ENCODE results near the gene TSPAN10.
"Not testable (repeated sequence)": the region's sequence is repeated elsewhere in the genome, so short reads cannot be mapped to it uniquely, and the experiment has no call there.

Gene TSPAN10

GRCh38 chr17:81608605-81609004 lies 28.4 kb upstream of the TSPAN10 start:
- H3K4me3 ChIP-seq (ENCODE audit: low read depth, low read length) = no peak overlapping the region
- no peaks in the 10 kb centered on the region for H3K4me1 ChIP-seq (ENCODE audit: control insufficient read depth, insufficient read depth, low read length)
- H3K9me3 ChIP-seq (ENCODE audit: control insufficient read depth, insufficient read depth, low read length) = no peaks in the 10 kb centered on the region
- no peak overlapping the region for H3K27ac ChIP-seq (ENCODE audit: low read depth, low read length)
- H3K9ac ChIP-seq (ENCODE audit: low read depth, low read length) = no peak overlapping the region
- H3K36me3 ChIP-seq (ENCODE audit: control insufficient read depth, insufficient read depth, low read length) = peaks cover 85% of the 10 kb centered on the region
- H3K27me3 ChIP-seq (ENCODE audit: control insufficient read depth, insufficient read depth, low read length) = no peaks in the 10 kb centered on the region

GRCh38 chr17:81609541-81610311 lies 27.3 kb upstream of the TSPAN10 start:
- H3K27me3 ChIP-seq (ENCODE audit: control insufficient read depth, insufficient read depth, low read length) = no peaks in the 10 kb centered on the region
- no peaks in the 10 kb centered on the region for H3K4me1 ChIP-seq (ENCODE audit: control insufficient read depth, insufficient read depth, low read length)
- no peak overlapping the region for H3K9ac ChIP-seq (ENCODE audit: low read depth, low read length)
- no peak overlapping the region for H3K27ac ChIP-seq (ENCODE audit: low read depth, low read length)
- no peak overlapping the region for H3K4me3 ChIP-seq (ENCODE audit: low read depth, low read length)
- no peaks in the 10 kb centered on the region for H3K9me3 ChIP-seq (ENCODE audit: control insufficient read depth, insufficient read depth, low read length)
- peaks cover 83% of the 10 kb centered on the region for H3K36me3 ChIP-seq (ENCODE audit: control insufficient read depth, insufficient read depth, low read length)

- no peak overlapping the region for H3K4me3 ChIP-seq (ENCODE audit: low read depth, low read length)
- no peak overlapping the region for H3K27ac ChIP-seq (ENCODE audit: low read depth, low read length)
- no peaks in the 10 kb centered on the region for H3K4me1 ChIP-seq (ENCODE audit: control insufficient read depth, insufficient read depth, low read length)
- H3K9ac ChIP-seq (ENCODE audit: low read depth, low read length) = no peak overlapping the region
- H3K36me3 ChIP-seq (ENCODE audit: control insufficient read depth, insufficient read depth, low read length) = peaks cover 80% of the 10 kb centered on the region
- no peaks in the 10 kb centered on the region for H3K27me3 ChIP-seq (ENCODE audit: control insufficient read depth, insufficient read depth, low read length)
- no peaks in the 10 kb centered on the region for H3K9me3 ChIP-seq (ENCODE audit: control insufficient read depth, insufficient read depth, low read length)
Measured at GRCh38 chr17:81612172-81612970, 24.6 kb upstream of the TSPAN10 start.

GRCh38 chr17:81615401-81615930 lies 21.5 kb upstream of the TSPAN10 start:
- H3K9me3 ChIP-seq (ENCODE audit: control insufficient read depth, insufficient read depth, low read length) = no peaks in the 10 kb centered on the region
- H3K4me1 ChIP-seq (ENCODE audit: control insufficient read depth, insufficient read depth, low read length) = no peaks in the 10 kb centered on the region
- no peak overlapping the region for H3K4me3 ChIP-seq (ENCODE audit: low read depth, low read length)
- H3K36me3 ChIP-seq (ENCODE audit: control insufficient read depth, insufficient read depth, low read length) = peaks cover 62% of the 10 kb centered on the region
- H3K9ac ChIP-seq (ENCODE audit: low read depth, low read length) = no peak overlapping the region
- no peak overlapping the region for H3K27ac ChIP-seq (ENCODE audit: low read depth, low read length)
- no peaks in the 10 kb centered on the region for H3K27me3 ChIP-seq (ENCODE audit: control insufficient read depth, insufficient read depth, low read length)

- Histone ChIP-seq H3K9me3 (ENCODE audit: control insufficient read depth, insufficient read depth, low read length) (no peaks in the 10 kb centered on the region), H3K27me3 (ENCODE audit: control insufficient read depth, insufficient read depth, low read length) (no peaks in the 10 kb centered on the region), H3K4me3 (ENCODE audit: low read depth, low read length) (no peak overlapping the region), H3K4me1 (ENCODE audit: control insufficient read depth, insufficient read depth, low read length) (no peaks in the 10 kb centered on the region), H3K27ac (ENCODE audit: low read depth, low read length) (no peak overlapping the region), H3K36me3 (ENCODE audit: control insufficient read depth, insufficient read depth, low read length) (peaks cover 71% of the 10 kb centered on the region), H3K9ac (ENCODE audit: low read depth, low read length) (no peak overlapping the region)
Measured at GRCh38 chr17:81616877-81617276, 20.1 kb upstream of the TSPAN10 start.

GRCh38 chr17:81618307-81618706 lies 18.7 kb upstream of the TSPAN10 start:
- not testable (repeated sequence) for H3K27me3 ChIP-seq (ENCODE audit: control insufficient read depth, insufficient read depth, low read length); H3K4me3 ChIP-seq (ENCODE audit: low read depth, low read length); H3K9me3 ChIP-seq (ENCODE audit: control insufficient read depth, insufficient read depth, low read length); H3K9ac ChIP-seq (ENCODE audit: low read depth, low read length); H3K27ac ChIP-seq (ENCODE audit: low read depth, low read length); H3K4me1 ChIP-seq (ENCODE audit: control insufficient read depth, insufficient read depth, low read length)
- H3K36me3 ChIP-seq (ENCODE audit: control insufficient read depth, insufficient read depth, low read length) = peaks cover 70% of the 10 kb centered on the region

GRCh38 chr17:81621494-81622130 lies 15.4 kb upstream of the TSPAN10 start:
- no peak overlapping the region for H3K4me3 ChIP-seq (ENCODE audit: low read depth, low read length)

GRCh38 chr17:81630274-81630673 lies 6.7 kb upstream of the TSPAN10 start:
- Histone ChIP-seq H3K4me1 (ENCODE audit: control insufficient read depth, insufficient read depth, low read length) (no peaks in the 10 kb centered on the region), H3K4me3 (ENCODE audit: low read depth, low read length) (no peak overlapping the region), H3K27ac (ENCODE audit: low read depth, low read length) (no peak overlapping the region), H3K9ac (ENCODE audit: low read depth, low read length) (no peak overlapping the region), H3K27me3 (ENCODE audit: control insufficient read depth, insufficient read depth, low read length) (no peaks in the 10 kb centered on the region), H3K9me3 (ENCODE audit: control insufficient read depth, insufficient read depth, low read length) (no peaks in the 10 kb centered on the region), H3K36me3 (ENCODE audit: control insufficient read depth, insufficient read depth, low read length) (peaks cover 50% of the 10 kb centered on the region)

More at GRCh38 chr17:81621494-81622130, 15.4 kb upstream of the TSPAN10 start:
- Histone ChIP-seq H3K36me3 (ENCODE audit: control insufficient read depth, insufficient read depth, low read length) (peaks cover 74% of the 10 kb centered on the region), H3K9me3 (ENCODE audit: control insufficient read depth, insufficient read depth, low read length) (no peaks in the 10 kb centered on the region), H3K9ac (ENCODE audit: low read depth, low read length) (no peak overlapping the region), H3K4me1 (ENCODE audit: control insufficient read depth, insufficient read depth, low read length) (no peaks in the 10 kb centered on the region), H3K27ac (ENCODE audit: low read depth, low read length) (no peak overlapping the region), H3K27me3 (ENCODE audit: control insufficient read depth, insufficient read depth, low read length) (no peaks in the 10 kb centered on the region)

- no peak overlapping the region for H3K4me3 ChIP-seq (ENCODE audit: low read depth, low read length)
- peaks cover 40% of the 10 kb centered on the region for H3K36me3 ChIP-seq (ENCODE audit: control insufficient read depth, insufficient read depth, low read length)
- no peaks in the 10 kb centered on the region for H3K9me3 ChIP-seq (ENCODE audit: control insufficient read depth, insufficient read depth, low read length)
- no peak overlapping the region for H3K27ac ChIP-seq (ENCODE audit: low read depth, low read length)
- H3K4me1 ChIP-seq (ENCODE audit: control insufficient read depth, insufficient read depth, low read length) = peaks cover 4% of the 10 kb centered on the region; the same call in 1 of the 2 replicates
- no peak overlapping the region for H3K9ac ChIP-seq (ENCODE audit: low read depth, low read length)
- H3K27me3 ChIP-seq (ENCODE audit: control insufficient read depth, insufficient read depth, low read length) = no peaks in the 10 kb centered on the region
Measured at GRCh38 chr17:81631482-81631881, 5.5 kb upstream of the TSPAN10 start.

- Histone ChIP-seq H3K9ac (ENCODE audit: low read depth, low read length) (no peak overlapping the region), H3K4me1 (ENCODE audit: control insufficient read depth, insufficient read depth, low read length) (peaks cover 4% of the 10 kb centered on the region; the same call in 1 of the 2 replicates), H3K27me3 (ENCODE audit: control insufficient read depth, insufficient read depth, low read length) (no peaks in the 10 kb centered on the region), H3K36me3 (ENCODE audit: control insufficient read depth, insufficient read depth, low read length) (peaks cover 4% of the 10 kb centered on the region), H3K9me3 (ENCODE audit: control insufficient read depth, insufficient read depth, low read length) (no peaks in the 10 kb centered on the region), H3K27ac (ENCODE audit: low read depth, low read length) (no peak overlapping the region), H3K4me3 (ENCODE audit: low read depth, low read length) (peak overlapping the region; percentile 92; the same call in 1 of the 2 replicates)
Measured at GRCh38 chr17:81635431-81635830, 1.6 kb upstream of the TSPAN10 start.

All from HUES48 (cell line).